HS-27A (cell line): ENCODE data around the gene IRAK4.

Source experiments
- DNase-seq: peaks from one replicate; pipeline ENCODE4 v3.0.0-alpha.2; 2012; ENCODE audit warnings: low read depth, missing footprints

IRAK4 gene

GRCh38 chr12:43836475-43836989 lies 77.8 kb downstream of the IRAK4 start:
- DNase-seq = no peak
